PC-9 (cell line): ENCODE data around the gene TBC1D9B. TPM values are rescaled to one million over a fixed set of nuclear protein-coding genes. Genes with fewer than 3 reads are reported as not detected.

Source experiments
- BruUV-seq: library from RNA; stranded (reverse); fragments of 400-500 nt; replicated peaks from 2 replicates; lab custom pipeline; 2021; lab: Mats Ljungman, UMichigan
- CTCF ChIA-PET: fragments of 300-600 bp; sonication (Branson Sonifier 250); formaldehyde crosslinking; loops from one replicate; lab custom pipeline; 2022; ENCODE audit warnings: antibody characterized with exemption; lab: Charles Lee
- POLR2A ChIA-PET: fragments of 300-600 bp; sonication (Branson Sonifier 250); formaldehyde crosslinking; loops from one replicate; lab custom pipeline; 2022; ENCODE audit warnings: antibody characterized with exemption; ENCODE audit not compliant: unreplicated experiment; lab: Charles Lee
- DNase-seq, 2 experiments: peaks; one replicate each; pipeline versions ENCODE4 v3.0.0 to v3.0.0-alpha.2; 2015 to 2022; ENCODE audit warnings: mixed read lengths in 1 of 2
- H2AFZ ChIP-seq: fragments of 200-600 bp; sonication (generic); 2 replicates; pipeline ENCODE4 v1.8.1; 2017; ENCODE audit warnings: antibody characterized with exemption
- H3F3A ChIP-seq: fragments of 200-600 bp; sonication (generic); 2 replicates; pipeline ENCODE4 v1.8.1; 2017; ENCODE audit warnings: antibody characterized with exemption, mild to moderate bottlenecking, low read depth; ENCODE audit not compliant: insufficient read depth
- H3K27ac ChIP-seq: fragments of 200-600 bp; sonication (generic); 2 replicates; pipeline ENCODE4 v1.6.1; 2016; ENCODE audit warnings: mixed run types
- H3K27me3 ChIP-seq: fragments of 200-600 bp; sonication (generic); 2 replicates; pipeline ENCODE4 v1.6.1; 2016; ENCODE audit warnings: low read depth, mixed run types; ENCODE audit not compliant: insufficient read depth
- H3K36me3 ChIP-seq: fragments of 200-600 bp; sonication (generic); 2 replicates; pipeline ENCODE4 v1.6.1; 2016; ENCODE audit warnings: low read depth, mixed run types
- H3K4me1 ChIP-seq: fragments of 200-600 bp; sonication (generic); replicated peaks from 2 replicates; pipeline ENCODE4 v1.6.1; 2016; ENCODE audit warnings: mixed run types; ENCODE audit not compliant: insufficient read depth
- H3K4me2 ChIP-seq: fragments of 200-600 bp; sonication (generic); 2 replicates; pipeline ENCODE4 v1.6.1; 2017; ENCODE audit warnings: mixed run types
- H3K4me3 ChIP-seq: fragments of 200-600 bp; sonication (generic); 2 replicates; pipeline ENCODE4 v1.6.1; 2016; ENCODE audit warnings: mixed run types
- H3K79me2 ChIP-seq: fragments of 200-600 bp; sonication (generic); 2 replicates; pipeline ENCODE4 v1.6.1; 2017; ENCODE audit warnings: low read depth, mixed run types
- H3K9me2 ChIP-seq: fragments of 200-600 bp; sonication (generic); 2 replicates; pipeline ENCODE4 v1.8.1; 2017; ENCODE audit warnings: mild to moderate bottlenecking; ENCODE audit not compliant: insufficient read depth
- H3K9me3 ChIP-seq: fragments of 200-600 bp; sonication (generic); 2 replicates; pipeline ENCODE4 v1.8.1; 2016; ENCODE audit warnings: low read depth; ENCODE audit not compliant: insufficient read depth
- H4K20me1 ChIP-seq: fragments of 200-600 bp; sonication (generic); 2 replicates; pipeline ENCODE4 v1.8.1; 2017; ENCODE audit not compliant: insufficient read depth
- EZH2 ChIP-seq: fragments of 200-600 bp; sonication (generic); IDR thresholded peaks from 2 replicates; pipeline ENCODE4 v1.8.0; 2017; ENCODE audit warnings: antibody characterized with exemption, low read depth
- intact Hi-C: fragments of 100-400 bp; cut with micrococcal nuclease; formaldehyde crosslinking; loops from one replicate; pipeline ENCODE4 v1.10.0; 2022; ENCODE audit not compliant: unreplicated experiment
- total RNA-seq: library from RNA; stranded (reverse); gene quantifications from 2 replicates; pipeline ENCODE4 v1.2.3, GENCODE V29; 2021
- TF ChIP-seq, protein P1 (sequence below): fragments of 200-600 bp; sonication (generic); conservative IDR thresholded peaks from 2 replicates; pipeline ENCODE4 v1.6.1; 2017; ENCODE audit warnings: mixed run types, antibody characterized with exemption, mild to moderate bottlenecking, moderate library complexity

The TBC1D9B gene
- total RNA-seq, 1 experiment from 2014 or later, result 118 TPM

- Histone ChIP-seq H3K27me3 (no peaks in the 10 kb centered on the region), H3F3A (peaks cover 10% of the 10 kb centered on the region), H4K20me1 (peaks cover 3% of the 10 kb centered on the region; the same call in 1 of the 2 replicates), H3K27ac (no peak overlapping the region), H2AFZ (no peak overlapping the region), H3K4me3 (no peak overlapping the region), H3K4me2 (no peak overlapping the region), H3K4me1 (peaks cover 5% of the 10 kb centered on the region), H3K36me3 (peaks cover 12% of the 10 kb centered on the region), H3K9me3 (no peaks in the 10 kb centered on the region), H3K79me2 (peaks cover 17% of the 10 kb centered on the region), H3K9me2 (no peaks in the 10 kb centered on the region)
- BruUV-seq, result no TSS peak
- TF ChIP-seq, protein P1, sequence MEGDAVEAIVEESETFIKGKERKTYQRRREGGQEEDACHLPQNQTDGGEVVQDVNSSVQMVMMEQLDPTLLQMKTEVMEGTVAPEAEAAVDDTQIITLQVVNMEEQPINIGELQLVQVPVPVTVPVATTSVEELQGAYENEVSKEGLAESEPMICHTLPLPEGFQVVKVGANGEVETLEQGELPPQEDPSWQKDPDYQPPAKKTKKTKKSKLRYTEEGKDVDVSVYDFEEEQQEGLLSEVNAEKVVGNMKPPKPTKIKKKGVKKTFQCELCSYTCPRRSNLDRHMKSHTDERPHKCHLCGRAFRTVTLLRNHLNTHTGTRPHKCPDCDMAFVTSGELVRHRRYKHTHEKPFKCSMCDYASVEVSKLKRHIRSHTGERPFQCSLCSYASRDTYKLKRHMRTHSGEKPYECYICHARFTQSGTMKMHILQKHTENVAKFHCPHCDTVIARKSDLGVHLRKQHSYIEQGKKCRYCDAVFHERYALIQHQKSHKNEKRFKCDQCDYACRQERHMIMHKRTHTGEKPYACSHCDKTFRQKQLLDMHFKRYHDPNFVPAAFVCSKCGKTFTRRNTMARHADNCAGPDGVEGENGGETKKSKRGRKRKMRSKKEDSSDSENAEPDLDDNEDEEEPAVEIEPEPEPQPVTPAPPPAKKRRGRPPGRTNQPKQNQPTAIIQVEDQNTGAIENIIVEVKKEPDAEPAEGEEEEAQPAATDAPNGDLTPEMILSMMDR, result no peak
- TF ChIP-seq EZH2, result no peak
- no peak for DNase-seq
- intact Hi-C loops, result loop anchor here (10.0 kb wide), 2 partner anchors 97 to 167 kb away; partner anchors contain the start of genes MAML1 and MGAT4B
- ChIA-PET POLR2A (interaction anchor here (0.6 kb wide), 1 partner anchor 59 kb away, joined by 10 read pairs; no protein-coding TSS in a partner anchor), CTCF (no interaction called here)
Observed at GRCh38 chr5:179901462-179901861, 6.2 kb downstream of the TBC1D9B start.

DNA sequence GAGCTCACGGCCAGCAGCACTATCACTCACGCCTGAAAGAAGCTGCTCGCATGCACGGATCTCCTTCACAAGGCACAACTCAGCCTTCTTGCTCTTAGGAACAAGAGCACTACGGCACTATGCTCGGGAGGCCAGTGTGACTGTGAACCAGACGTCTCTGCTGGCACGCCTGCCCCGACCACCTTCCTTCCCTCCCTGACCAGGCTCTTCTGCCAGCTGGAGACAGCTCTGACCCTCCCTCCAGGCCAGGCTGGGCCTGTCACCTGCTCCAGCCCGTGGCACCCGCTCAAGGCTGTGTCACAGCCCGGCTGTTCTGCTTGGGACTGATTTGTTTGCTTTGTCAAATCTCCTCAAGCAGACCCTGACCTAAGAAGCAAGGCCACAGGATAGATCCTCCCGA lies 7.0 kb downstream of the TBC1D9B start:
- CTCF ChIA-PET, result no interaction called here

GRCh38 chr5:179900206-179900605 lies 7.5 kb downstream of the TBC1D9B start:
- H3K27me3 ChIP-seq, result no peaks in the 10 kb centered on the region
- H3K4me1 ChIP-seq, result no peaks in the 10 kb centered on the region
- H3K9me3 ChIP-seq, result no peaks in the 10 kb centered on the region
- peaks cover 8% of the 10 kb centered on the region for H3K36me3 ChIP-seq
- H3F3A ChIP-seq, result 0 out of 2 replicates have a peak, but pooled peaks cover under 1% of the 10 kb centered on the region
- H3K79me2 ChIP-seq, result peaks cover 5% of the 10 kb centered on the region
- POLR2A ChIA-PET, result no interaction called here
- DNase-seq, result no peak
- H3K9me2 ChIP-seq, result no peaks in the 10 kb centered on the region
- no peak for TF ChIP-seq EZH2
- TF ChIP-seq, protein P1, result no peak
- no peak overlapping the region for H3K4me2 ChIP-seq
- intact Hi-C loops, result loop anchor here (10.0 kb wide), 2 partner anchors 95 to 165 kb away; partner anchors contain the start of genes MAML1 and MGAT4B
- BruUV-seq, result no TSS peak
- CTCF ChIA-PET, result no interaction called here
- H3K27ac ChIP-seq, result no peak overlapping the region
- H2AFZ ChIP-seq, result no peak overlapping the region
- no peak overlapping the region for H3K4me3 ChIP-seq
- no peaks in the 10 kb centered on the region for H4K20me1 ChIP-seq

More for the DNA sequence above, 7.0 kb downstream of the TBC1D9B start:
- Histone ChIP-seq H3K27ac (no peak overlapping the region), H3K9me2 (no peaks in the 10 kb centered on the region), H3K36me3 (peaks cover 12% of the 10 kb centered on the region), H3K4me3 (no peak overlapping the region), H3K4me2 (no peak overlapping the region), H4K20me1 (no peaks in the 10 kb centered on the region), H2AFZ (no peak overlapping the region), H3K27me3 (no peaks in the 10 kb centered on the region), H3F3A (peaks cover 6% of the 10 kb centered on the region; the same call in 1 of the 2 replicates), H3K9me3 (no peaks in the 10 kb centered on the region), H3K79me2 (peaks cover 11% of the 10 kb centered on the region), H3K4me1 (no peaks in the 10 kb centered on the region)
- POLR2A ChIA-PET, result interaction anchor here (0.6 kb wide), 1 partner anchor 58 kb away, joined by 10 read pairs; no protein-coding TSS in a partner anchor
- DNase-seq, result no peak
- intact Hi-C loops, result loop anchor here (10.0 kb wide), 2 partner anchors 96 to 166 kb away; partner anchors contain the start of genes MAML1 and MGAT4B
- no peak for TF ChIP-seq EZH2
- TF ChIP-seq, protein P1, result no peak
- BruUV-seq, result no TSS peak
